Measurements from ENCODE around the gene ERBB2.

ERBB2 gene

GRCh38 chr17:39715375-39716072 is 15.7 kb downstream of the ERBB2 start:
- no peak for TF ChIP-seq CTCF (IDR thresholded peaks at IDR 0.05; ENCODE audit: low read depth, low read length)
- no peak overlapping the region for H3K4me3 ChIP-seq (replicated peaks in 1 of 2; ENCODE audit: low read depth in 2 of 2, low read length in 2 of 2)

GRCh38 chr17:39716073-39716818 is 16.4 kb downstream of the ERBB2 start:
- TF ChIP-seq CTCF (IDR thresholded peaks at IDR 0.05; ENCODE audit: low read depth, low read length), result no peak

More at GRCh38 chr17:39715375-39716072, 15.7 kb downstream of the ERBB2 start:
- no peak for DNase-seq (ENCODE audit: low read depth in 2 of 2)

GRCh38 chr17:39716879-39717536 is 17.1 kb downstream of the ERBB2 start:
- no peak overlapping the region for H3K4me3 ChIP-seq (replicated peaks in 1 of 2; ENCODE audit: low read depth in 2 of 2, low read length in 2 of 2)
- TF ChIP-seq CTCF (IDR thresholded peaks at IDR 0.05; ENCODE audit: low read depth, low read length), result no peak
- DNase-seq (ENCODE audit: low read depth in 2 of 2), result no peak

More at GRCh38 chr17:39716073-39716818, 16.4 kb downstream of the ERBB2 start:
- no peak for DNase-seq (ENCODE audit: low read depth in 2 of 2)
- H3K4me3 ChIP-seq (replicated peaks in 1 of 2; ENCODE audit: low read depth in 2 of 2, low read length in 2 of 2), result no peak overlapping the region

- H3K4me3 ChIP-seq (replicated peaks in 1 of 2; ENCODE audit: low read depth in 2 of 2, low read length in 2 of 2), result no peak overlapping the region
- TF ChIP-seq CTCF (IDR thresholded peaks at IDR 0.05; ENCODE audit: low read depth, low read length), result no peak
- no peak for DNase-seq (ENCODE audit: low read depth in 2 of 2)
These were observed 17.8 kb downstream of the ERBB2 start for GRCh38 chr17:39717660-39718059.

- H3K4me3 ChIP-seq (replicated peaks in 1 of 2; ENCODE audit: low read depth in 2 of 2, low read length in 2 of 2), result no peak overlapping the region
- no peak for TF ChIP-seq CTCF (IDR thresholded peaks at IDR 0.05; ENCODE audit: low read depth, low read length)
- no peak for DNase-seq (ENCODE audit: low read depth in 2 of 2)
These were observed 19.9 kb downstream of the ERBB2 start for GRCh38 chr17:39719563-39720355.

- no peak overlapping the region for H3K4me3 ChIP-seq (replicated peaks in 1 of 2; ENCODE audit: low read depth in 2 of 2, low read length in 2 of 2)
- DNase-seq (ENCODE audit: low read depth in 2 of 2), result no peak
- TF ChIP-seq CTCF (IDR thresholded peaks at IDR 0.05; ENCODE audit: low read depth, low read length), result no peak
These were observed 22.2 kb downstream of the ERBB2 start for GRCh38 chr17:39722104-39722503.
